Vagina (tissue), 2 donors: ENCODE measurements around the gene CSTA. TPM values are rescaled to one million over a fixed set of nuclear protein-coding genes. Genes with fewer than 3 reads are reported as not detected.
A peak's percentile ranks its signal among the peaks of the same experiment; 100 is the strongest.

Source experiments
- DNase-seq, 2 donors: peaks; one replicate each; pipeline ENCODE4 v3.0.0-alpha.2; 2017; ENCODE audit errors: extremely low spot score in 2 of 2
- H3K27ac ChIP-seq: fragments of 200-600 bp; sonication (generic); one replicate; pipeline ENCODE4 v1.5.1; 2019
- H3K27me3 ChIP-seq: fragments of 200-600 bp; sonication (generic); one replicate; pipeline ENCODE4 v1.5.1; 2019
- H3K36me3 ChIP-seq, 2 donors: fragments of 200-600 bp; sonication (generic); one replicate each; pipeline ENCODE4 v1.5.1; 2017 to 2019
- H3K4me1 ChIP-seq: fragments of 200-600 bp; sonication (generic); one replicate; pipeline ENCODE4 v1.5.1; 2019
- H3K4me3 ChIP-seq, 2 donors: fragments of 200-600 bp; sonication (generic); 1 replicate in 1 of 2; 2 replicates in 1 of 2; pipeline ENCODE4 v1.5.1; 2016 to 2019
- H3K9me3 ChIP-seq: fragments of 200-600 bp; sonication (generic); one replicate; pipeline ENCODE4 v1.5.1; 2019
- CTCF ChIP-seq, 3 experiments: fragments of 450-650 bp in 2 of 3; fragments of 200-600 bp in 1 of 3; sonication (generic) in 1 of 3; IDR thresholded peaks; one replicate each; pipeline ENCODE4 v1.5.1; 2017 to 2019; ENCODE audit warnings: antibody characterized with exemption in 3 of 3, mild to moderate bottlenecking in 2 of 3, moderate library complexity in 2 of 3
- POLR2A ChIP-seq, 2 donors: fragments of 450-650 bp; IDR thresholded peaks; one replicate each; pipeline ENCODE4 v1.6.1; 2017; ENCODE audit warnings: antibody characterized with exemption in 2 of 2, mild to moderate bottlenecking in 2 of 2, moderate library complexity in 2 of 2
- POLR2AphosphoS5 ChIP-seq, 2 donors: sonication (generic); formaldehyde crosslinking; IDR thresholded peaks; one replicate each; pipeline ENCODE4 v1.9.0; 2017; ENCODE audit warnings: antibody characterized with exemption in 2 of 2, mild to moderate bottlenecking in 2 of 2, low read depth in 1 of 2; ENCODE audit not compliant: insufficient read depth in 1 of 2
- intact Hi-C: fragments of 100-400 bp; cut with DNase I; formaldehyde crosslinking; loops from one replicate; pipeline ENCODE4 v1.15.1; 2023
- total RNA-seq: library from RNA; depleted of rRNA; stranded (reverse); fragments of >200 nt; gene quantifications from one replicate; pipeline ENCODE4 v1.2.3, GENCODE V29; 2016

CSTA gene
- total RNA-seq, 1 donor from 2014 or later = 95.5 TPM

- no peaks in the 10 kb centered on the region for H3K27me3 ChIP-seq
- no peak for DNase-seq
- no peak overlapping the region for H3K4me3 ChIP-seq
- no peaks in the 10 kb centered on the region for H3K9me3 ChIP-seq
- intact Hi-C loops = no loop called here
- H3K4me1 ChIP-seq = no peaks in the 10 kb centered on the region
- H3K36me3 ChIP-seq = no peaks in the 10 kb centered on the region
- no peak overlapping the region for H3K27ac ChIP-seq
- TF ChIP-seq POLR2AphosphoS5 (IDR thresholded peaks at IDR 0.05; ENCODE audit: insufficient read depth in 1 of 2, low read depth in 1 of 2) (no peak), CTCF (IDR thresholded peaks at IDR 0.05) (no peak), POLR2A (IDR thresholded peaks at IDR 0.05) (no peak)
These were observed 2.7 kb upstream of the CSTA start for GRCh38 chr3:122322095-122323075.

GRCh38 chr3:122325769-122326168 is 721 bp downstream of the CSTA start:
- no peak for DNase-seq
- no peak overlapping the region for H3K27ac ChIP-seq
- peak overlapping the region in 1 of 2 donors; percentile 30 for H3K4me3 ChIP-seq
- H3K27me3 ChIP-seq = no peaks in the 10 kb centered on the region
- intact Hi-C loops = no loop called here
- no peak for TF ChIP-seq POLR2A (IDR thresholded peaks at IDR 0.05)
- TF ChIP-seq CTCF (IDR thresholded peaks at IDR 0.05) = no peak
- TF ChIP-seq POLR2AphosphoS5 (IDR thresholded peaks at IDR 0.05; ENCODE audit: insufficient read depth in 1 of 2, low read depth in 1 of 2) = no peak
- no peaks in the 10 kb centered on the region for H3K9me3 ChIP-seq
- H3K36me3 ChIP-seq = no peaks in the 10 kb centered on the region
- H3K4me1 ChIP-seq = no peaks in the 10 kb centered on the region

GRCh38 chr3:122331886-122332285 is 6.8 kb downstream of the CSTA start:
- TF ChIP-seq CTCF (IDR thresholded peaks at IDR 0.05) = no peak
- no peak for TF ChIP-seq POLR2A (IDR thresholded peaks at IDR 0.05)
- no peak for TF ChIP-seq POLR2AphosphoS5 (IDR thresholded peaks at IDR 0.05; ENCODE audit: insufficient read depth in 1 of 2, low read depth in 1 of 2)
- Histone ChIP-seq H3K36me3 (no peaks in the 10 kb centered on the region), H3K4me1 (no peaks in the 10 kb centered on the region), H3K4me3 (no peak overlapping the region), H3K9me3 (no peaks in the 10 kb centered on the region), H3K27ac (no peak overlapping the region), H3K27me3 (no peaks in the 10 kb centered on the region)
- DNase-seq = no peak
- intact Hi-C loops = no loop called here

GRCh38 chr3:122332551-122332950 is 7.5 kb downstream of the CSTA start:
- no peak overlapping the region for H3K27ac ChIP-seq
- intact Hi-C loops = no loop called here
- no peaks in the 10 kb centered on the region for H3K4me1 ChIP-seq
- H3K27me3 ChIP-seq = no peaks in the 10 kb centered on the region
- no peak for TF ChIP-seq CTCF (IDR thresholded peaks at IDR 0.05)
- TF ChIP-seq POLR2AphosphoS5 (IDR thresholded peaks at IDR 0.05; ENCODE audit: insufficient read depth in 1 of 2, low read depth in 1 of 2) = no peak
- TF ChIP-seq POLR2A (IDR thresholded peaks at IDR 0.05) = no peak
- H3K4me3 ChIP-seq = no peak overlapping the region
- H3K36me3 ChIP-seq = no peaks in the 10 kb centered on the region
- no peaks in the 10 kb centered on the region for H3K9me3 ChIP-seq
- no peak for DNase-seq

GRCh38 chr3:122342803-122343202 is 17.8 kb downstream of the CSTA start:
- no peak for DNase-seq
- intact Hi-C loops = no loop called here
- Histone ChIP-seq H3K4me3 (no peak overlapping the region), H3K9me3 (no peaks in the 10 kb centered on the region), H3K4me1 (no peaks in the 10 kb centered on the region), H3K27me3 (no peaks in the 10 kb centered on the region), H3K36me3 (no peaks in the 10 kb centered on the region), H3K27ac (no peak overlapping the region)
- TF ChIP-seq POLR2AphosphoS5 (IDR thresholded peaks at IDR 0.05; ENCODE audit: insufficient read depth in 1 of 2, low read depth in 1 of 2) (no peak), CTCF (IDR thresholded peaks at IDR 0.05) (no peak), POLR2A (IDR thresholded peaks at IDR 0.05) (no peak)
